IMR-90 (cell line): ENCODE measurements around the gene DLGAP4. TPM values are rescaled to one million over a fixed set of nuclear protein-coding genes. Genes with fewer than 3 reads are reported as not detected.
A peak's percentile ranks its signal among the peaks of the same experiment; 100 is the strongest.

ENCODE experiments used
- ATAC-seq: fragments of 200-7000 bp; cut with Tn5 transposase; 2 replicates; pipeline ENCODE4 v1.9.1; 2020; ENCODE audit warnings: low read depth, mild to moderate bottlenecking, moderate library complexity
- BruUV-seq: library from RNA; stranded (reverse); fragments of 400-500 nt; replicated peaks from 2 replicates; lab custom pipeline; 2021; lab: Mats Ljungman, UMichigan
- CTCF ChIA-PET: fragments of 300-600 bp; formaldehyde crosslinking; extraction: SDS; loops from one replicate; lab custom pipeline; 2021; ENCODE audit warnings: antibody characterized with exemption; lab: Yijun Ruan, JAX
- POLR2A ChIA-PET: fragments of 300-600 bp; sonication (Branson Sonifier 250); formaldehyde crosslinking; loops from one replicate; lab custom pipeline; 2022; ENCODE audit warnings: antibody characterized with exemption; ENCODE audit not compliant: unreplicated experiment; lab: Charles Lee
- DNase-seq: peaks from one replicate; pipeline ENCODE4 v3.0.0; 2013
- H2AFZ ChIP-seq: replicated peaks from 2 replicates; pipeline ENCODE3; 2013; ENCODE audit warnings: low read length, mild to moderate bottlenecking; ENCODE audit not compliant: poor library complexity
- H2AK5ac ChIP-seq: 2 replicates; pipeline ENCODE4 v1.6.1; 2013; ENCODE audit warnings: low read depth, low read length, inconsistent platforms
- H2AK9ac ChIP-seq: replicated peaks from 2 replicates; pipeline ENCODE3; 2013; ENCODE audit warnings: mild to moderate bottlenecking, low read depth, low read length, moderate library complexity; ENCODE audit not compliant: poor library complexity
- H2BK120ac ChIP-seq: 2 replicates; pipeline ENCODE4 v1.6.1; 2013; ENCODE audit warnings: low read depth, low read length, inconsistent platforms
- H2BK15ac ChIP-seq: 3 replicates; pipeline ENCODE4 v1.6.1; 2013; ENCODE audit warnings: low read depth, low read length, inconsistent platforms
- H2BK20ac ChIP-seq: 2 replicates; pipeline ENCODE4 v1.6.1; 2013; ENCODE audit warnings: low read depth, mild to moderate bottlenecking, inconsistent platforms, low read length, moderate library complexity
- H2BK5ac ChIP-seq: 2 replicates; pipeline ENCODE4 v1.6.1; 2013; ENCODE audit warnings: mild to moderate bottlenecking, low read depth, low read length, inconsistent platforms; ENCODE audit not compliant: poor library complexity, severe bottlenecking
- H3K14ac ChIP-seq: replicated peaks from 2 replicates; pipeline ENCODE4 v1.6.1; 2013; ENCODE audit warnings: low read depth, low read length, inconsistent platforms
- H3K18ac ChIP-seq: 2 replicates; pipeline ENCODE4 v1.6.1; 2013; ENCODE audit warnings: low read depth, low read length, control low read depth
- H3K23ac ChIP-seq: 2 replicates; pipeline ENCODE4 v1.6.1; 2013; ENCODE audit warnings: low read depth, low read length, inconsistent platforms
- H3K27ac ChIP-seq: 2 replicates; pipeline ENCODE4 v1.5.1; 2013; ENCODE audit warnings: mild to moderate bottlenecking, control low read depth, low read length; ENCODE audit not compliant: insufficient read depth
- H3K27me3 ChIP-seq: 2 replicates; pipeline ENCODE4 v1.6.1; 2013; ENCODE audit warnings: low read length; ENCODE audit not compliant: control insufficient read depth, insufficient read depth
- H3K36me3 ChIP-seq: 2 replicates; pipeline ENCODE4 v1.6.1; 2013; ENCODE audit warnings: low read length, mixed read lengths; ENCODE audit not compliant: control insufficient read depth, insufficient read depth
- H3K4ac ChIP-seq: 2 replicates; pipeline ENCODE4 v1.6.1; 2013; ENCODE audit warnings: low read depth, low read length, inconsistent platforms
- H3K4me1 ChIP-seq: 2 replicates; pipeline ENCODE4 v1.6.1; 2013; ENCODE audit warnings: low read length, mixed read lengths; ENCODE audit not compliant: control insufficient read depth, insufficient read depth
- H3K4me2 ChIP-seq: 2 replicates; pipeline ENCODE4 v1.6.1; 2013; ENCODE audit warnings: low read depth, mild to moderate bottlenecking, control low read depth, low read length, moderate library complexity
- H3K4me3 ChIP-seq: 2 replicates; pipeline ENCODE4 v1.5.1; 2013; ENCODE audit warnings: low read depth, mild to moderate bottlenecking, control low read depth, low read length, moderate library complexity; ENCODE audit not compliant: insufficient read depth
- H3K56ac ChIP-seq: 2 replicates; pipeline ENCODE4 v1.6.1; 2013; ENCODE audit warnings: low read length, inconsistent platforms; ENCODE audit not compliant: insufficient read depth; ENCODE audit errors: extremely low read depth
- H3K79me1 ChIP-seq, 2 experiments: 2 replicates each; pipeline ENCODE4 v1.6.1; 2013; ENCODE audit warnings: low read length in 2 of 2, inconsistent platforms in 1 of 2, low read depth in 1 of 2
- H3K9ac ChIP-seq: 2 replicates; pipeline ENCODE4 v1.6.1; 2013; ENCODE audit warnings: low read depth, low read length, control low read depth
- H3K9me1 ChIP-seq: 2 replicates; pipeline ENCODE4 v1.6.1; 2013; ENCODE audit warnings: low read length, inconsistent platforms; ENCODE audit not compliant: insufficient read depth
- H3K9me3 ChIP-seq: 2 replicates; pipeline ENCODE4 v1.6.1; 2013; ENCODE audit warnings: low read length; ENCODE audit not compliant: control insufficient read depth, insufficient read depth
- H4K20me1 ChIP-seq: 2 replicates; pipeline ENCODE4 v1.6.1; 2013; ENCODE audit warnings: low read length, inconsistent platforms; ENCODE audit not compliant: insufficient read depth
- H4K5ac ChIP-seq: 2 replicates; pipeline ENCODE4 v1.6.1; 2013; ENCODE audit warnings: mild to moderate bottlenecking, low read depth, low read length, control low read depth
- H4K8ac ChIP-seq, 2 experiments: 2 replicates each; pipeline ENCODE4 v1.6.1; 2013; ENCODE audit warnings: low read depth in 2 of 2, low read length in 2 of 2, control low read depth in 1 of 2, inconsistent platforms in 1 of 2
- H4K91ac ChIP-seq: 2 replicates; pipeline ENCODE4 v1.6.1; 2013; ENCODE audit warnings: low read depth, low read length, inconsistent platforms; ENCODE audit not compliant: insufficient read depth
- BHLHE40 ChIP-seq: fragments of 150-350 bp; IDR thresholded peaks from 2 replicates; pipeline ENCODE4 v1.6.1; 2016; ENCODE audit warnings: mild to moderate bottlenecking, low read depth, low read length
- CHD1 ChIP-seq: IDR thresholded peaks from 2 replicates; pipeline ENCODE4 v1.6.1; 2012; ENCODE audit warnings: low read depth, low read length, improper control_type of control experiment
- CTCF ChIP-seq: conservative IDR thresholded peaks from 2 replicates; pipeline ENCODE4 v1.5.1; 2012; ENCODE audit warnings: mild to moderate bottlenecking, low read depth, low read length, improper control_type of control experiment
- MAZ ChIP-seq: IDR thresholded peaks from 2 replicates; pipeline ENCODE4 v1.6.1; 2012; ENCODE audit warnings: low read depth, mild to moderate bottlenecking, low read length, improper control_type of control experiment, moderate library complexity, borderline replicate concordance
- MXI1 ChIP-seq: IDR thresholded peaks from 2 replicates; pipeline ENCODE4 v1.6.1; 2012; ENCODE audit warnings: low read depth, mild to moderate bottlenecking, low read length, moderate library complexity, borderline replicate concordance
- POLR2A ChIP-seq: IDR thresholded peaks from 2 replicates; pipeline ENCODE4 v1.6.1; 2012; ENCODE audit warnings: mild to moderate bottlenecking, low read depth, low read length
- RAD21 ChIP-seq: IDR thresholded peaks from 2 replicates; pipeline ENCODE4 v1.6.1; 2012; ENCODE audit warnings: low read length, improper control_type of control experiment
- RCOR1 ChIP-seq: IDR thresholded peaks from 2 replicates; pipeline ENCODE4 v1.6.1; 2012; ENCODE audit warnings: mild to moderate bottlenecking, low read length, improper control_type of control experiment; ENCODE audit not compliant: insufficient replicate concordance
- SMC3 ChIP-seq: fragments of 150-350 bp; IDR thresholded peaks from 2 replicates; pipeline ENCODE4 v1.6.1; 2016; ENCODE audit warnings: low read depth, mild to moderate bottlenecking, antibody characterized with exemption, low read length, moderate library complexity
- USF2 ChIP-seq: fragments of 150-350 bp; IDR thresholded peaks from 2 replicates; pipeline ENCODE4 v1.6.1; 2017; ENCODE audit warnings: mild to moderate bottlenecking, antibody characterized with exemption, low read length, low read depth
- WGBS, 2 experiments: methylation state at CpG; one replicate each; pipeline versions ENCODE4 v1.1.5 to v1.1.7; 2013; ENCODE audit warnings: missing lambda C conversion rate in 2 of 2; ENCODE audit not compliant: insufficient read length in 1 of 2; ENCODE audit errors: extremely low coverage in 2 of 2; 5-methylcytosine and 5-hydroxymethylcytosine counted together
- dilution Hi-C: fragments of 300-500 bp; cut with HindIII; formaldehyde crosslinking; loops from one replicate; pipeline ENCODE4 v1.14.3; 2018; ENCODE audit warnings: low sequenced_read_pairs; ENCODE audit not compliant: unreplicated experiment
- in situ Hi-C: fragments of 300-500 bp; cut with MboI; formaldehyde crosslinking; loops from 3 replicates; pipeline ENCODE4 v1.14.3; 2019; ENCODE audit warnings: low sequenced_read_pairs, inconsistent platforms, mixed read lengths
- intact Hi-C: fragments of 100-400 bp; cut with micrococcal nuclease; formaldehyde crosslinking; loops from 2 replicates; pipeline ENCODE4 v1.10.0; 2022
- polyA plus RNA-seq, 3 experiments: library from polyadenylated mRNA; depleted of rRNA; stranded (reverse); fragments of >200 nt; gene quantifications; 2 replicates each; pipeline ENCODE4 v1.2.3, GENCODE V29; 2012; ENCODE audit warnings: low replicate concordance in 1 of 3
- total RNA-seq: library from RNA; depleted of rRNA; stranded (reverse); fragments of >200 nt; gene quantifications from 2 replicates; pipeline ENCODE4 v1.2.3, GENCODE V29; 2012

The DLGAP4 gene
- total and polyA plus RNA-seq, 2 of the 4 experiments (the other 2 are of a cell fraction) = 32.3 to 73.2 TPM

- WGBS, 2 experiments = no CpG with 5 or more reads among the region's 1 CpG
- Histone ChIP-seq H3K9me3 (no peaks in the 10 kb centered on the region), H3K36me3 (peaks cover 6% of the 10 kb centered on the region), H3K4me3 (no peak overlapping the region), H3K9me1 (peaks cover 64% of the 10 kb centered on the region), H3K56ac (no peak overlapping the region), H3K79me1 (peaks cover 32 to 93% of the 10 kb centered on the region in 2 experiments), H3K18ac (no peak overlapping the region), H2BK5ac (peak overlapping the region; percentile 52), H2AFZ (no peak overlapping the region), H3K23ac (no peak overlapping the region), H3K4me2 (no peak overlapping the region), H2BK15ac (0 out of 3 replicates have a peak overlapping the region, but pooled peaks have one; percentile 1), H3K4ac (0 out of 2 replicates have a peak overlapping the region, but pooled peaks have one; percentile 21), H2AK9ac (no peak overlapping the region), H3K9ac (no peak overlapping the region; the same call in 1 of the 2 replicates), H2BK120ac (peak overlapping the region; percentile 24), H4K5ac (no peak overlapping the region), H4K8ac (peak overlapping the region in 1 of 2 experiments; percentile 28; a peak in 2 of 4 replicates), H4K91ac (no peak overlapping the region; the same call in 1 of the 2 replicates), H3K14ac (peak overlapping the region; percentile 17; the same call in 1 of the 2 replicates), H2BK20ac (no peak overlapping the region), H3K4me1 (peaks cover 40% of the 10 kb centered on the region), H3K27me3 (no peaks in the 10 kb centered on the region), H2AK5ac (peak overlapping the region; percentile 3; the same call in 1 of the 2 replicates), H4K20me1 (peaks cover 95% of the 10 kb centered on the region), H3K27ac (no peak overlapping the region)
- BruUV-seq = no TSS peak
- DNase-seq (no peak), ATAC-seq (peak; percentile 4; the same call in 1 of the 2 replicates)
- TF ChIP-seq SMC3 = no peak
- no peak for TF ChIP-seq RCOR1
- TF ChIP-seq RAD21 = no peak
- no peak for TF ChIP-seq BHLHE40
- no peak for TF ChIP-seq POLR2A
- TF ChIP-seq CHD1 = no peak
- no peak for TF ChIP-seq CTCF
- TF ChIP-seq USF2 = no peak
- no peak for TF ChIP-seq MAZ
- no peak for TF ChIP-seq MXI1
- intact Hi-C loops (no loop called here), in situ Hi-C loops (no loop called here), dilution Hi-C loops (no loop called here)
- CTCF ChIA-PET = no interaction called here
- POLR2A ChIA-PET = no interaction called here
Observed at GRCh38 chr20:36474563-36474962, 168.4 kb downstream of the DLGAP4 start.
